HFFc6 (cell line): ENCODE results near the gene MVB12B. TPM values are rescaled to one million over a fixed set of nuclear protein-coding genes. Genes with fewer than 3 reads are reported as not detected.
A peak's percentile ranks its signal among the peaks of the same experiment; 100 is the strongest.
"Not testable (repeated sequence)": the region's sequence is repeated elsewhere in the genome, so short reads cannot be mapped to it uniquely, and the experiment has no call there.

Experiments
- DNase-seq: peaks from one replicate; pipeline ENCODE4 v3.0.0-alpha.2; 2018
- H3K27ac Mint-ChIP-seq: 2 replicates; pipeline ENCODE4 v1.8.0; 2020; ENCODE audit warnings: mild to moderate bottlenecking, mixed read lengths
- H3K27me3 Mint-ChIP-seq: 2 replicates; pipeline ENCODE4 v1.8.0; 2021; ENCODE audit warnings: mild to moderate bottlenecking, moderate library complexity, mixed read lengths; ENCODE audit not compliant: insufficient read depth
- H3K36me3 Mint-ChIP-seq: 2 replicates; pipeline ENCODE4 v1.8.0; 2021; ENCODE audit warnings: low read depth, mixed read lengths
- H3K4me1 Mint-ChIP-seq: 2 replicates; pipeline ENCODE4 v1.8.0; 2020; ENCODE audit warnings: low read depth, mixed read lengths
- H3K4me3 Mint-ChIP-seq: 2 replicates; pipeline ENCODE4 v1.8.0; 2020; ENCODE audit warnings: mild to moderate bottlenecking, moderate library complexity, mixed read lengths
- H3K9me3 Mint-ChIP-seq: 2 replicates; pipeline ENCODE4 v1.8.0; 2020; ENCODE audit warnings: mild to moderate bottlenecking, mixed read lengths
- total RNA-seq, 6 experiments: library from RNA; stranded (reverse); fragmentation: NEBNext Ultra II Directional; extraction: Animal tissue kit (Norgen Biotek cat#: 25700); gene quantifications; 2 replicates in 1 of 6; 3 replicates in 5 of 6; pipeline ENCODE4 v1.2.3, GENCODE V29; 2021
- TF ChIP-seq, protein P1 (sequence below): fragments of 200-600 bp; sonication (generic); IDR thresholded peaks from 2 replicates; pipeline ENCODE4 v1.5.0; 2021; ENCODE audit warnings: antibody characterized with exemption, mild to moderate bottlenecking

MVB12B gene
- total RNA-seq, 6 experiments from 2014 or later = 4.4 to 8.3 (median 6.7) TPM

DNA sequence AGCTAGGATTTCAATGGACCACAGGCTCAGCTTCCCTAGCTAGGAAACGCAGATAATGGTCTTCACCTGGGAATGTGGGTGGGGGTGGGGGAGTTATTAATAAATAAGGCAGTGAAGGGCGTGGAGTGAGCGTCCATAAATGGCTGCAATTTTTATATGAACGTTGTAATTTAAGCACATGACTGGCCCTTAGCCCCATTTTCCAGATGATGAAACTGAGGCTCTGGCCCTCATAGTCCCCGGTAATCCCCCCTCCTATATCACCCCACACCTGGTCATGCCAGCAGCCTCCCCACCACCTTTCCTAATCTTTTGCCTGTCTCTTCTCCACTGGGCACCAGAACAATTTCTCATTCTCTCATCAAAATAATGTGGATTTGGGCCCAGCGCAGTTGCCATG is 225.2 kb downstream of the MVB12B start:
- peaks cover 16% of the 10 kb centered on the region for H3K27me3 Mint-ChIP-seq
- no peak overlapping the region for H3K4me3 Mint-ChIP-seq
- H3K36me3 Mint-ChIP-seq = no peaks in the 10 kb centered on the region
- no peak overlapping the region for H3K27ac Mint-ChIP-seq
- TF ChIP-seq, protein P1, sequence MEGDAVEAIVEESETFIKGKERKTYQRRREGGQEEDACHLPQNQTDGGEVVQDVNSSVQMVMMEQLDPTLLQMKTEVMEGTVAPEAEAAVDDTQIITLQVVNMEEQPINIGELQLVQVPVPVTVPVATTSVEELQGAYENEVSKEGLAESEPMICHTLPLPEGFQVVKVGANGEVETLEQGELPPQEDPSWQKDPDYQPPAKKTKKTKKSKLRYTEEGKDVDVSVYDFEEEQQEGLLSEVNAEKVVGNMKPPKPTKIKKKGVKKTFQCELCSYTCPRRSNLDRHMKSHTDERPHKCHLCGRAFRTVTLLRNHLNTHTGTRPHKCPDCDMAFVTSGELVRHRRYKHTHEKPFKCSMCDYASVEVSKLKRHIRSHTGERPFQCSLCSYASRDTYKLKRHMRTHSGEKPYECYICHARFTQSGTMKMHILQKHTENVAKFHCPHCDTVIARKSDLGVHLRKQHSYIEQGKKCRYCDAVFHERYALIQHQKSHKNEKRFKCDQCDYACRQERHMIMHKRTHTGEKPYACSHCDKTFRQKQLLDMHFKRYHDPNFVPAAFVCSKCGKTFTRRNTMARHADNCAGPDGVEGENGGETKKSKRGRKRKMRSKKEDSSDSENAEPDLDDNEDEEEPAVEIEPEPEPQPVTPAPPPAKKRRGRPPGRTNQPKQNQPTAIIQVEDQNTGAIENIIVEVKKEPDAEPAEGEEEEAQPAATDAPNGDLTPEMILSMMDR = no peak
- DNase-seq = no peak
- no peaks in the 10 kb centered on the region for H3K9me3 Mint-ChIP-seq
- H3K4me1 Mint-ChIP-seq = no peaks in the 10 kb centered on the region

DNA sequence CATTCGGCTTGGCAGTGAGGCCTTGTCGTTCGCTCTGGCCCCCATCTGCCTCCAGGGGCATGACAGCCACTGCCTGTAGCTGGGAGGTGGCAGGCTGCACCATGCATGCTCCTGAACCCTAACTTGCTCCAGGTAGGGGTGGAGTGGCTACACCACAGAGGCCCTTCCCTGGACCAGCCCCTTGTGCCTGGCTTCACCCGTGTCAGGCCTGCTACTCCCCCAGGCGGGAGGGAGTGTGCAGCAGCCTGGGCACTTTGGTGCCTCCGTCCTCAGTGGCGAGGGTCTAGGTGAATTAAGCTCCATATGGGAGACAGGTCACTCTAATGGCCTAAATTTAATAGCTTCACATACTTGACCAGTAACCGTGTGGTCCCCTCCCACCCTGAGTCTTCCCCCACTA is 227.7 kb downstream of the MVB12B start:
- Mint-ChIP-seq H3K36me3 (no peaks in the 10 kb centered on the region), H3K9me3 (no peaks in the 10 kb centered on the region), H3K4me1 (no peaks in the 10 kb centered on the region), H3K27ac (no peak overlapping the region), H3K27me3 (peaks cover 14% of the 10 kb centered on the region), H3K4me3 (no peak overlapping the region)
- TF ChIP-seq, protein P1 = no peak
- no peak for DNase-seq

DNA sequence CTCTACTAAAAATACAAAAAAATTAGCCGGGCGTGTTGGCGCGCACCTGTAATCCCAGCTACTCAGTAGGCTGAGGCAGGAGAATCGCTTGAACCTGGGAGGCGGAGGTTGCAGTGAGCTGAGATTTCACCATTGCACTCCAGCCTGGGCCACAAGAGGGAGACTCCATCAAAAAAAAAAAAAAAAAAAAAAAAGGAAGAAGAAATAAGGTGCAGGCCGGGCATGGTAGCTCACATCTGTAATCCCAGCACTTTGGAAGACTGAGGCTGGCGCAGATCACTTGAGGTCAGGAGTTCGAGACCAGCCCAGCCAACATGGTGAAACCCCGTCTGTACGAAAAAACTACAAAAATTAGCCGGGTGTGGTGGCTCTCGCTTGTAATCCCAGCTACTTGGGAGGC is 228.8 kb downstream of the MVB12B start:
- peaks cover 12% of the 10 kb centered on the region for H3K27me3 Mint-ChIP-seq
- H3K27ac Mint-ChIP-seq, H3K9me3 Mint-ChIP-seq, H3K4me3 Mint-ChIP-seq, H3K4me1 Mint-ChIP-seq, DNase-seq, H3K36me3 Mint-ChIP-seq: not testable (repeated sequence)
- TF ChIP-seq, protein P1 = peak; percentile 64
